G401 (cell line): Measurements from ENCODE around the gene TM4SF4. TPM values are rescaled to one million over a fixed set of nuclear protein-coding genes. Genes with fewer than 3 reads are reported as not detected.

Experiments used
- DNase-seq: peaks from one replicate; pipeline ENCODE4 v3.0.0-alpha.2; 2015; ENCODE audit warnings: low spot score
- in situ Hi-C: cut with HindIII; loops from 2 replicates; pipeline ENCODE4 v1.10.0; 2016; ENCODE audit warnings: low sequenced_read_pairs, mixed read lengths
- total RNA-seq: library from RNA; depleted of rRNA; stranded (reverse); fragments of >200 nt; shearing (Covaris generic); gene quantifications from 2 replicates; pipeline ENCODE4 v1.2.3, GENCODE V29; 2014; rRNA removed

Gene TM4SF4
- total RNA-seq, 1 experiment from 2014 or later, result not detected

GRCh38 chr3:149535333-149535685 is 60.8 kb downstream of the TM4SF4 start:
- no peak for DNase-seq
- in situ Hi-C loops, result no loop called here

- in situ Hi-C loops, result no loop called here
- DNase-seq, result peak; percentile 59
Observed at GRCh38 chr3:149536429-149536828, 61.9 kb downstream of the TM4SF4 start.

GRCh38 chr3:149538371-149538770 is 63.9 kb downstream of the TM4SF4 start:
- in situ Hi-C loops, result no loop called here
- no peak for DNase-seq

- no peak for DNase-seq
- in situ Hi-C loops, result no loop called here
Observed at GRCh38 chr3:149541091-149541491, 66.6 kb downstream of the TM4SF4 start.

GRCh38 chr3:149542375-149543312 is 68.1 kb downstream of the TM4SF4 start:
- in situ Hi-C loops, result no loop called here
- no peak for DNase-seq

GRCh38 chr3:149545049-149545448 is 70.6 kb downstream of the TM4SF4 start:
- in situ Hi-C loops, result no loop called here
- DNase-seq, result no peak

GRCh38 chr3:149547413-149547812 is 72.9 kb downstream of the TM4SF4 start:
- peak; percentile 21 for DNase-seq
- in situ Hi-C loops, result no loop called here

GRCh38 chr3:149547954-149548668 is 73.6 kb downstream of the TM4SF4 start:
- in situ Hi-C loops, result no loop called here
- no peak for DNase-seq

- in situ Hi-C loops, result no loop called here
Observed at GRCh38 chr3:149548669-149549065, 74.2 kb downstream of the TM4SF4 start.

GRCh38 chr3:149551500-149551899 is 77.0 kb downstream of the TM4SF4 start:
- no peak for DNase-seq
- in situ Hi-C loops, result no loop called here

More at GRCh38 chr3:149548669-149549065, 74.2 kb downstream of the TM4SF4 start:
- no peak for DNase-seq

GRCh38 chr3:149552700-149553099 is 78.2 kb downstream of the TM4SF4 start:
- DNase-seq, result no peak
- in situ Hi-C loops, result no loop called here

Other genes starting within 250 kb of the TM4SF4 start
- 13.4 and 36.7 TPM in 2 replicates for gene TM4SF18, start 141.1 kb upstream of the TM4SF4 start, total RNA-seq
- gene TM4SF1, start 97.0 kb upstream of the TM4SF4 start, total RNA-seq, result 1,040 and 1,132 TPM in 2 replicates
- 16.1 and 28.2 TPM in 2 replicates for gene WWTR1, start 183.3 kb downstream of the TM4SF4 start, total RNA-seq